GM18520 (cell line): ENCODE data around the gene DAAM1.

Source experiments
- ATAC-seq: cut with Tn5 transposase; IDR thresholded peaks from one replicate; pipeline ENCODE4 v1.9.1; 2021; ENCODE audit not compliant: unreplicated experiment

The DAAM1 gene

DNA sequence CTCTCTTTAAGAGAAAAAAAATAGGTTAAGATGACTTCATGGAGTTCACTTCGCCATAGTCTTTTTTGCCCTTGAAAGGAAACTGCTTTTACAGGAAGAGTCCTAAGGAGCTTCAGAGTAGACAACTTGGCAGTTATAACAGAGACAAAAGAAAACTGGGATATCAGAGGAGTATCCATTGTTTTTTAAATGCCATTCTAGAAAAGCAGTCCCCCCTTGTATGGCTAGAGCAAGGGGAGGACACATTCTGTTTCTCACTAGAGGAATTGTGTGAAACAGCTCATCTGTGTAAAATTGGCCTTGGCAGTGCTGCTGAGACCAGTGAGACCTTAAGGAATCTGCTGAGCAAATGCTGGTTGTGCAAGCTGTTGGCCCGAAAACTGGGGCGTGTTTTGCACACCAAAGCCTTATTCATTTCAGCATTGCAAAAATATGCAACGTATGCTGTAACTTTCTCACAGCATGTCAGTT is 148.7 kb downstream of the DAAM1 start:
- ATAC-seq, result no peak

DNA sequence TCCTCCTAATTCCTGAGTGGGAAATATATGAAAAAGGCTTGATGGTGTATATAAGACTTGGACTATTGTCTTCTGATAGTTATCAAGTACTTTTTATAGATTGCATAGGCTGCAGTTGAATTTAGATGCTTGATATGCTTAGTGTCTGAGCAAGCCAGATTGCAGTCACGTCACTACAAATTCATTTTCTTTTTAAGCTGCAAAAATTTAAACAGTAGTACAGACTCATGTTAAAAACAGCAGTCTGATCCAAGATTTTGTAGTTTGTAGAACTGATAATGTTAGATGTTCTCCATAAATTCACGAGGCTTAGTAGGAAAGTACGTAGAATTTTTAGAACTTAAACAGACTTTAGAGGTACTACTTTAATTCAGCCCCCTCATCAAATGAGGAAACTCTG is 150.3 kb downstream of the DAAM1 start:
- ATAC-seq, result no peak

DNA sequence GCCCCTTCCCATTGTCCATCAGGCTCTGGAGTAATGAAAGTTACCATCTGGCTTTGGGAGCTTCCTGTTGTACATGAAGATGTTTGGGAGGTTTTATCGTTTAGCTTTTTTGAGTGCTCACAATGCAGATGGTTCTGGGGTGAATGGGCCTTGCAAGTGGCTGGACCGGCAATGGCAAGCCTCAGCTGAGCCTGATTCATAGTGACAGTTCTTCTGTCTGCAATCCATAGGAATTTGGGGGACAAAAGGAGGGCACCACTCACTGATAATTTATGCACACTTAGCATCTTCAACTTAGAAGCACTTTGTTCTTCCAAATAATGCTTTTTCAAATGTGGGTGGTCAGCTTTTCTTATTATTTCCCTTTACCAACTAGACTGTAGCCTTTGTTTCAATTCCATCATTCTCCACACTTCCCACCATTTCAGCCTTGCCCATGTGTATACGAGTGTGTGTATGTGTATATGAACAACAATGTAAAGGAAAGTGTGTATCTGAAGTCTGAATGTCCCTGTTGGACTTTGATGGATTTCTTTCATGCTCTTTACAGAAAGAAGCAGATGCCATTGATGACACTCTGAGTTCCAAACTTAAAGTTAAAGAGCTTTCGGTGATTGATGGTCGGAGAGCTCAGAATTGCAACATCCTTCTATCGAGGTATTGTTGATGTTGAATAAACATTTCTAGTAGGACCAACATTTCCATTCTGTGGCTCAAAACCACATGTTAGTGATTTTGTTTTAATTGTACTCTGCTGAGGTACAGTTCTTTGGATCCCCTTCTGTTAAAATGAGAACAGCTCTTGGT is 151.3 kb downstream of the DAAM1 start:
- no peak for ATAC-seq

DNA sequence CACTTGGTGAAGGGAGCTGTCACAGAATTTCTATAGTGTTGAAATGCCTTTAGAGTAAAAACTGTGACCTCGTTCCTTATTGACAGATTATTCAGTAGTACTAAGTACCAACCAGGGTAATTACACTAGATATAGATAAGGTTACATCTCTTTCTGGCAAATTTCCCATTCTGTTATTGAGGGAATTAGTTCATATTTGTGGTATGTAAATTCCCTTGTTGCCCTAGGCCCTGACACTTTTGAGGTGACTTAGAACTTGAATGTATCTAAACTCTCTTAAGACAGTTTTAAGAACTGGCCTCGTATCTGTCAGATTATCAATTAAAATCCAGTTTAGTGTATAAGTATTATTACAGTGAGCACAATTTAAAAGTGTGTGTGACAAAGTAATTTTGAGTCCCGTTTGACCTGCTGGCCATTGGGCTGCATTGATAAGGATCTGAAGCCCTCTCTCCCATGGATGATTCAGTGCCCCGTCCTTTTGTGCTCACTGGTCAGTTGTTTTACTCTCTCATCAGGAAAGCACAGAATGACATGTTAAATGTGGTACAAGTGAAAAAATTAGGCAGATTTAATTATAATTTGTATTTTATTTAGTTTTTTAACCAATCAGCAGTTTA is 153.5 kb downstream of the DAAM1 start:
- ATAC-seq, result no peak

DNA sequence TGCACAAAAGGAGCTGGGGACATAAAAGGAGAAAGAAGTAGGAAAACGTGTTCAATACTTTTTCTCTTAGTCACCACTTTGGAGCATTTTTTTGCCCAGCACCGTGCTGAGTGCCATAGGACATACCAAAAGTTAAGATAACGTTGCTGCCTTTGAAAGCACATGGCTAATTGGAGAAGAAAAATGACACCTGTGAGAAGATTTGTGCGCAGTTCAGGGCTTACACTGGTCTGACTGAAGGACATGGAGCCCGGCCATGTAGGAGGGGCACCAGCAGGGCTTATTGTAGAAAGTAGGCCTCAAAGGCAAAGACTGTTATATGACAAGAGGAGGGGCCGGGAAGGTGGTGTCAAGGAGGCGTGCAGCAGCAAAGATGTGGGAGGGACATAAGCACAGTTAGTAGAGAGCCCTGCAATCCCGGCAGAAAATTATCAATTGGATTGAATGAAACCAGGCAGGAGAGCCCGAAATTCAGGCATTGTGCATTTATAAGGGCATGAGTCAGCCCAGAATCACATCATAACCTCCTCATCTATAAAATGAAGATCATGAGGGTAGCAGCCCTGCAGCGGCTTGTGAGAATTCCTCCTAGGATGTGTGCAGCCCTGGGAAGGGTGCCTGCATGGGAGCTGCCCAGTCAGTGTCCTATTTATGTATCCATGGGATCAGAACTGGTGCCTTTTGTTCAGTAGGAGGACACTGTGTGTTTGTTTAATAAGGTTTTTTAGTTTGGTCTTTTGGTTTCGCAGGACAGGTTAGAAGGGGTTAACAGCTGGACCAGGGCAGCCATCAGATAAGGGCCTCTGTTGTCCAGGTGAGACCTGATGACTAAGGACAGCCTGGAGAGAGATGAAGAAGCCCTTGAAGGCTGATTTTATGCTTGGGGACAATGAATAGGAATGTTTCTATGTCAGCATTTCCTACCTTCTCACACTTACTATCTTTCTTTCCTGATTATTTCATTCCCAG is 154.3 kb downstream of the DAAM1 start:
- ATAC-seq, result no peak

DNA sequence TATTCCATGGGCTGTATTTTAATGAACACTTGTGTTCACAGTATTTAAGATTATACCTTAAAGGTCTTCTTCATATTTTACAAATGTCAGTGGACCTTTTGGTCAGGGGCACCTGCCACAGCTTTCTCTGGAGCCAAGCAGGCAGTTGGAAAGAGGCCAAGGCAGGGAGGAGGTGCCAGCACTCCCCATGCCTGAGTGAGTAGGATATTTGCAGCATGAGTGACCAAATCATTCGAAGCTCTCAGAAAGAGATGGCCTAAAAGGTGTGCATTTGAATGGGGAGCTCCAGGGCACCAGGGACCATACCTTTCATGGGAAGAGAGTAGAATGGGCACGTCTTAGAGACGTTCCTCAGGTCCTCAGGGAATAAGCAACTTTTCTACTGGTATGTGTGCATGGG is 155.1 kb downstream of the DAAM1 start:
- ATAC-seq, result no peak

DNA sequence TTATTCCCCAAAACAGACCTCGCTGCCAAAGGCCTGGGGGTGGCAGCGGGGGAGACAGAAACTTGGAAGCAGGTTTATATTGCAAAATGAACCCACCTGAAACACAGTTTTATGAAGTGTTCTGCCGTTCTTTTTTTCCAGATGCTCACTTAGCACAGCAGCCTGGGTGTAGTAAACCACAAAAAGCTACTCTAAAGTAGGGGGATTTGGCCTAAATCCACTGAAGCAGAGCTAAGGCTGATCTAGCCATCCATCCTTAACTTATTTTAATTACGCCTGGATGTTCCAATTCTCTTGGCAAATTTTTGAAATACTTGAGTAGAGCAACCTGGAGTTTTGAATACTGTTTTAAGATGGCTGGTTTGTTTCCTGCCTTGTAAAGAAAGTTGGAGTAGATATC is 155.5 kb downstream of the DAAM1 start:
- no peak for ATAC-seq

DNA sequence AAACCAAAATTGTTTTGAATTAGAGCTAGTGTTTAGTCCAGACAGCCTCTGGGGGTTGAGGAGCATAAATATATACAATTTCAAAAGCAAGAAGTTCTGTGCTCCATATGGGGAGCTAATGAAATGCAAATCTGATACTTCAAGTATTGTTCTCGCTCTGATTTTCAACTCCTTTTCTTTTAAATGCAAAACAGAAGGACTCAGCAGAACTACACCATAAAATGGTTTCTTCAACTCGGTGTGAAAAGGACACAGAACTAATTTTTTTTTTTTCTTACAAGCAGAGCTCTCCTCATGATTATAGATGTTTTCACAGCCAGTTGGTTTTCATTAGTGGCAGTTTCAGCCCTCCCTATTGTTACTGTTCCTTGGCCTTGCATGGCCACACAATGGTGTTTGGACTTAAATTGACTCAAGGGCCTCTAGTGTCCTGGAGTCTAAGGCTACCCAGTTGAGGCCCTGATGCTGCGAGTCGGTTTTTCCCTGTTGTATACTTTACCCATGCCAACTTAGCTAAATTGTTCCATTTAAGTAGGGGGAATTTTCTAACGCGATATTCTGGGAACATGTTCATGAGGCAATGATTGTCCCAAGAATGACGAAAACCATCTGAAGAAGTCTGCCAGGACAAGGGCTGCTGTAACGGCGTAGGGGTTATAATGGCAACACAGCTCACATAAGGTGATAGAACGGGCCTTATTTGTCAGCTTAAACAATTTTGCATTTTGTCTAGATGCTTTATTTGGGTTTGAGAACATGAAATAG is 156.4 kb downstream of the DAAM1 start:
- ATAC-seq, result no peak

DNA sequence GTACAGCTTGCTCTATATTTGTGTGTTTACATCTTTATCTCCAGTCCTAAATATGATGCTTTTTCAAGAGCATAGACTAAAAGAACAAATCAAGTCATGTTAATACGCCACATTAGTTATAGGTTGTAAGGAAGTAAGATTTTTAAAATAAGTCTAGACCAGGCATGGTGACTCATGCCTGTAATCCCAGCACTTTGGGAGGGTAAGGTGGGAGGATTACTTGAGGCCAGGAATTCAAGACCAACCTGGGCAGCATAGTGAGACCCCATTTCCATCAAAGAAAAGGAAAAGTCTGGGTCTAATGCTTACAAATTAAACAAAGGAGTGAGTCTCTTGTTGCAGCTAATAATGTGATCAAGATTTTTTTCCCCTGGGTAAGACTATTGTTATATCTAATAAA is 157.9 kb downstream of the DAAM1 start:
- ATAC-seq, result no peak

DNA sequence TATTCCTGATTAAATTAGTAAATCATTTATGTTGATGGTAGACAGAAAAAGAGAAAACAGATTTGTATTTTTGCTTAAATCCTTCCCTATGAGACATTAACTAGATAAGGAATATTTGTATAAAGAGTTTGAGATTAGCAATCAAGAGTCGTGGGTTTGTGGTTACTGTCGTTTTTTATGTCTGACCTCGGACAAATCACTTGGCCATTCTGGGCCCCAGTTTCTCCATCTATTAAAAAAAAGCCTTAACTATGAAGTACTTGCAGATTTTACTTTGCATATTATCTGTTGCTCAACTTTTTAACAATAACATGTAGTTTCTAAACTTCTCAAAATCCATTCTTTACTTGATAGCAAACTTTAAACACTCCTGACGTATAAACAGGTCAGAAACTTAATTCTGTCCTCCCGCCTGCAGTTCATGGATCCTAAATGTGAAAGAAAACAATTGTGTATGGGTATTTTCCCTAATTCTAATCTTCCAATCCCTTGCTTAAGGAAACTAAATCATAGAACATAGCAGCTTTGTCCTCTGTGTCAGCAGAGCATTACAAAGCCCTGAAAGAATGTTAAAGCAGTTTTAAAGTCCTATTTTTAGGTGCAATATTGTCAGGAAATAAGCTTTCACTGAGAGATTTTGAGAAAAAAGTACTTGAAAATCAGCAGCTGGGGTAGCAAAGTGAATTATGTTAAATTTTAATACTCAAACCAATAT is 158.5 kb downstream of the DAAM1 start:
- no peak for ATAC-seq

DNA sequence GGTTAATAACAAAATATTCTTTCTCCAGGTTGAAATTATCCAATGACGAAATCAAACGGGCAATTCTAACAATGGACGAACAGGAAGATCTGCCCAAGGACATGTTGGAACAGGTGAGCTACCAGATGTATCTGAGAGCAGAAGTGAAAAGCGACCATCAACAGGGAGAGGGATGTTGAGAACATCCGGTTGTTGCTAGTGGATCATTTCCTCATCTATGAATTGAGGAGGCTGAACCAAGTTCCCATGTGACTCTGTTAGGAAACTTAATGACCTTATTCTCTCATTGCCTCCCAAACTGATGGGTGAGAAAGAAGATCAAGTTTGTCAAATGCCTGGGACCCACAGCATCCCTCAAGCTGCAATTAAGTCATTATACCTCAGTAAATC is 159.0 kb downstream of the DAAM1 start:
- ATAC-seq, result no peak

DNA sequence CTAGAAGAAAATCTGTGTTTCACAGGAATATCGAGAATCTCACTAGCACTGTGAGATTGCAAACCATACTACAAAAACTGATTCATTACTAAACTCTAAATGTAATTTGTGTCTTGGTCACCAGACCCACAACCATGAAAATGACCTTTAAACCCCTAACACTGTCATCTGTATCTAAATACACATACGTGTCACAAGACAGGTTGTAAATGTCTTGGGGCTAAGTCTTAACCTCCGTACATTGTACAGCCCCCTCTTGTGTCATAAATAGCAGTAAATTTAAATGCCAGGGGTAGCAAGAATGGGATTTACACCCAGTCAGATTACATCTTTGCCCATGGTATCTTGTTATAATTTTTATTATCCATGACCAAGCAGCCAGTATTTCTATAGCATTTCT is 159.4 kb downstream of the DAAM1 start:
- no peak for ATAC-seq

DNA sequence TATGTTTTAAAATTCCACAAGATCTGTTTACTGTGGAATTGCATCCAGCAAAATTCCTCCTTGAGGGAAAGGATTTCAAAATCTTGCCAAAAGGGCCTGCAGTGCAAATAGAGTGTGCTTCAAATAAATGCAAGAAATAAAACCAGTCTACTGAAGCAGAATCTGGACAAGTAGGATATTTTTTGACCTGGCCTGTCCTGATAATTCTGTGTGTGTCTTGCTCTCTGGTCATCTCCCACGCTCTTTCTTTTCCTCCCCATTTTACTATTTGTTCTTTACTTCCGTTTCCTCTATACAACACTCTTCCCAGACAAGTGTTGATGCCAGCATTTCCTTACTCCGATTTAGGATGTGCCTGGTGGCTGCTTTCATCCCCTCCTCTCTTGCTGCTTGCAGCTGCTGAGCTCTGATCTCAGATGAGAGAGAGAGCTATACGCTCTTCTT is 160.8 kb downstream of the DAAM1 start:
- ATAC-seq, result no peak

DNA sequence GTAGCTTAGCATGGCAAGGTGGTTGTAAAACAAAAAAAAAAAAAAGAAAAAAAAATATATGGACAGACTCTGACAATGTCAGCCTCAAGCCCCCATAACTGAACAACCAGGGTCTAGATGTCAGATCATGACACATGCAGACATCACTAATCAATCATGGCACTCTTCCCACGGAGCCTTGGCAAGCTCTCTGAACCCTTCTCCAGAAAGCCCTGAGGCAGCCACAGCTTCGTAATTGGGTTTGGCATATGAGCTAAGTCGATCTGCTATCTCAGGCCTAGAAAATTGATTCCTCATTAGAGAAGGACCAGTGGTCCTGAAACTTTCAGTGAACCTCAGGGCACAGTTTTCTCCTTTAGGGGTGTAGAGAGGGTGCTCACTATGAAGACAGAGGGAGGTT is 164.5 kb downstream of the DAAM1 start:
- ATAC-seq, result no peak

DNA sequence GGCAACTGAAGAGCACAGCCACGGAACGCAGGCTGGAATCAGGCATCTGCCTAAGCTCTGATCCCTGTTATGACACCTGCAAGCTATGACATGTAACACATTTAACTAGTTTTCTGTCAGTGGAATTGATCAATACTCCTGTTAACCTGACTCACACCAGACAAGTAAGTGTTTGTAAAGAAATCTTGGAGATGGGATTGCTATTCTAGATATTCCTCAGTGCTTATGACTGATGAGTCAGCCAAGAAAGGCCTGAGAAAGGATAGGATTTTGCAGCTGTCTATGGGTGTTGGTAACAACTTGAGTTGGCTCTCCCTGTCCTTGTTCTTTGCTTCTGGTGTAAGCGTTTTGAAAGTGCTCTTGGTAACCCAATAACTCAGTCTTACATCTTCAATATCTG is 166.2 kb downstream of the DAAM1 start:
- no peak for ATAC-seq

DNA sequence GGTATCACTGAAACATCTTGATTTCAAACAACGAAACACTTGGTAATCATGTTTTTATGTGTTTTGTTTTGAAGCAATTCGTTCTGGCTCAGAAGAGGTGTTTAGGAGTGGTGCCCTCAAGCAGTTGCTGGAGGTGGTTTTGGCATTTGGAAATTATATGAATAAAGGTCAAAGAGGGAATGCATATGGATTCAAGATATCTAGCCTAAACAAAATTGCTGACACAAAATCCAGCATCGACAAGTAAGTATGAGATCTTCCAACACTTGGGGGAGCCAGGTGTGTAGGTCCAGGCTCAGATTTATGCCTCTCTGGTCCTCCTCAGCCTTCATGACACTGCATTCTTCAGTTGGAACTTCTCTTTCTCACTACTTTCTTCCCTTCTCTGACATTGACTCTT is 166.6 kb downstream of the DAAM1 start:
- ATAC-seq, result no peak

DNA sequence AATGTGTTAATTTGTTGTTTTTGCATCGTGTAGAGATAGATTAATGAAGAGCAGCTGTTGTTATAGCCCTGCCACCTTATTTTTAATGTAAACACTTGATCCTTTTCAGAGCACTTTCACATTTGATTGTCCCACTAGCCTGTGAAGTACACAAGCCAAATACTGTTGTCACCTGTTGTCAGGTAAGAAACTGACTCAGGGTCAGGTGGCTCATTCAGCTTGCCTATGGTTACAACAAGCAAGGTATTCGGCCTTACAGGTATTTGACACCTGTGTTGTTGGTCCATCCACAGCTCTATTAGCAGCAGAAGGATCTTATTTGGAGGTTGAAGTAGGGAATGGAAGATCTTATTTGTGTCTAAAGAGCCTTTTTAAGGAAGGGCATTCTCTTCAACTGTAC is 167.8 kb downstream of the DAAM1 start:
- no peak for ATAC-seq

DNA sequence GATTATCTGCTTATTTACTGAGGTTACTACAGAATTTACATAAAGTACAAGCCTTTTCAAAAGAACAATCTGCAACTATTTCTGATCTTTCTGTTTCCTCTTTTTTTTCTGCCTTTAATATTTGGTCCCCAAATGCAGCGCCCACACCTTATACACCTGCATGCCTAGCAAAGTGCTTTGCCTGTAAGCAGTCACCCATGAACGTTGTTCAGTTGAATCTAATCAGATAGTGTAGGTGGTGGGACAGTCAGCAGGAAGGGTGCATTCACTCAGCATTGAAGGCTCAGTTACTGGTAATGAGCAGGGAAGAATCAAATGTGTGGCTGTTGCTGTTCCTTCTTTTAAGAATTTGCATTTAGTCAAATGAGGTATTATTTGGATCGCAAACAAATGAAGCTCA is 168.3 kb downstream of the DAAM1 start:
- ATAC-seq, result no peak

DNA sequence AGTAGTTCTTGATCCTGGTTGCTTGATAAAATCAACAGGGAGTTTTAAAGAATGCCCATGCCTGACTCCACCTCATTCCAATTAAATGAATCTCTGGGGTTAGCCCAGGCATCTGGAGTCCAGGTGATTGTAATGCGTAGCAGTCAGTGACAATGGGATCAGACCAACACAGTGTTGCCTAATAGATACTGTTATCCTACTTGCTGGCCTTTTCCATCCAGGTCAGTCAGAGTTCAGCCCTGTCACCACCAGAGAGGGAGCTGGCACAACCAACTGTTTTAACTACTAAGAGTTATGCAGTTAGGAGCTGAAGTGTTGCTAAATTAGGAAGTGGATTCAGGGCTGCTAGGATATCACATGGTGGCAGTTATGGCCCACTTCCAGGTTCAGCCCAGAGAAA is 169.6 kb downstream of the DAAM1 start:
- ATAC-seq, result no peak

DNA sequence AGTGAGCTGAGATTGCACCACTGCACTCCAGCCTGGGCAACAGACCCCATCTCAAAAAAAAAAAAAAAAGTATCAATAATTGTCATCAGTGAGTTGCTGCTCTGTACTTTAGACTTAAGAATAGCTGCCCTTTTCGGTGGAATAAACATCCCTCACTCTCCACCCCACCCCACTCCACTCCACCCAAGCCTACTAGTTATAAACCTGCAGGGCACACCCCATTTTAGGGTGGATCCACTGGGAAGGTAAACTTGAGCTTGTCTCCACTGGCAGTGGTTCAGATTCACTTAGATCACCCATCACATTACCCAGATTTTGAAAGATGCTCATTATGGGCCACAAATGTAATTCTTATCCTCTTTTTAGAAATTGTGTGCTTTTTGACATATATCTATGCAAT is 170.3 kb downstream of the DAAM1 start:
- ATAC-seq, result no peak
